Activated naive CD8-positive, alpha-beta T cell treated with anti-CD3 and anti-CD28 coated beads, Interleukin-2, amount 50 U/mL, for 16 hours (primary cell): ENCODE measurements around the gene TSPYL2.
A peak's percentile ranks its signal among the peaks of the same experiment; 100 is the strongest.

ENCODE experiments used
- DNase-seq: peaks from one replicate; pipeline ENCODE4 v3.0.0-alpha.2; 2020; ENCODE audit warnings: low read depth, low spot score

Gene TSPYL2

DNA sequence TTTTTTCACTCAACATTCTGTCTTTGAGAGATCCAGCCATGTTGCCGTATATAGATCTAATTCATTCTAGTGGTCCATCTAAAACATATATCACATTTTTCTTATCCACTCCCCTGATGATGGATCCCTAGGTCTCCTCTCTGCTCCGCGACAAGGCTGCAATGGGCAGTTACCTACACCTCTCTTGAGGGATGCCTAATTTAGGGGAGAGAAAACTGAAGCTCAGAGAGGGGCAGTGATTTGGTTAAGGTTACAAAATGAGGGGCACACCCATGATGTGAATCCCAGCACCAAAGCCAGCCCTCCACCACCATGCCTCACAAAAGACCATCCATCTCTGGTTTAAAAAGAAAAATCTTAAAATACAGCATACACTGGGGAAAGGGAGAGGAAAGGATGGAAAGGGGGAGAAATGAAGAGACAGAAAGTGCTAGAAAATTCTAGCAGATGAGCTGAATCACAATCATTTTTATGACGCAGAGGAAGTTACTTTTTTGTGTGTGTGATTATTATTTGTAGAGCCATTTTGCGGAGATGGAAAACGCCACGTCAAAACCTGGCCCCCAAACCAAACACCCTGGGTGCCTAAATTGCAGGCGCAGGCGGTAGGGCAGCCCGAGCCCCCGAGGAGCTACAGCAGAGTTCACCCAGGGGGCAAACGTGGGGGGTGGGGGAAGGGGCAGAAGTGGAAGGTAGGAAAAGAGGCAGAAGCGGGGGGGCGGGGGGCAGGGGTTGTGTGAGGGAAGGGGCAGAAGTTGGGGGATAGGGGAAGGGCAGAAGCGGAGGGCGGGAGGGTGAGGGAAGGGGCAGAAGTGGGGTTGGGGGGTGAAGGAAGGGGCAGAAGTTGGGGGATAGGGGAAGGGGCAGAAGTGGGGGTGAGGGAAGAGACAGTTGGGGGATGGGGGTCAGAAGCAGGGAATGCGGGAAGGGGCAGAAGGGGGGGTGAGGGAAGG lies 1.3 kb upstream of the TSPYL2 start:
- DNase-seq, result no peak

DNA sequence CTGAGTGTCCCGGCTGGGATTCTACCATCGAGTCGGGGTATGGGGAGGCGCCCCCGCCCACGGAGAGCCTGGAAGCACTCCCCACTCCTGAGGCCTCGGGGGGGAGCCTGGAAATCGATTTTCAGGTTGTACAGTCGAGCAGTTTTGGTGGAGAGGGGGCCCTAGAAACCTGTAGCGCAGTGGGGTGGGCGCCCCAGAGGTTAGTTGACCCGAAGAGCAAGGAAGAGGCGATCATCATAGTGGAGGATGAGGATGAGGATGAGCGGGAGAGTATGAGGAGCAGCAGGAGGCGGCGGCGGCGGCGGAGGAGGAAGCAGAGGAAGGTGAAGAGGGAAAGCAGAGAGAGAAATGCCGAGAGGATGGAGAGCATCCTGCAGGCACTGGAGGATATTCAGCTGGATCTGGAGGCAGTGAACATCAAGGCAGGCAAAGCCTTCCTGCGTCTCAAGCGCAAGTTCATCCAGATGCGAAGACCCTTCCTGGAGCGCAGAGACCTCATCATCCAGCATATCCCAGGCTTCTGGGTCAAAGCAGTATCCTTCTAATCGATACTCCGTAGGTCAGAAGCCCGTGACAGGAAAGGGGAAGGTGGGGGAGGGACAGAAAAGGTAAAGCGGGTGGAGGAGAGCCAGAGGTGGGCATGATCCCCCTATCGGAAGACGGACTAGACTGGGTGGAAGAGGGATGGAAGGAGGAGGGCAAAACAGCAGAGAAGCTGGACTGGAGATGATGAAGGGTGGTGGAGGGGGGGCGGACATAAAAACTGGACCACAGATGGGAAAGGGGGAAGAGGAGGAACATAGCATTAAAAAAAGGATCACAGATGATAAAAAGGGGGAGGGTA lies 828 bp downstream of the TSPYL2 start:
- DNase-seq, result no peak

DNA sequence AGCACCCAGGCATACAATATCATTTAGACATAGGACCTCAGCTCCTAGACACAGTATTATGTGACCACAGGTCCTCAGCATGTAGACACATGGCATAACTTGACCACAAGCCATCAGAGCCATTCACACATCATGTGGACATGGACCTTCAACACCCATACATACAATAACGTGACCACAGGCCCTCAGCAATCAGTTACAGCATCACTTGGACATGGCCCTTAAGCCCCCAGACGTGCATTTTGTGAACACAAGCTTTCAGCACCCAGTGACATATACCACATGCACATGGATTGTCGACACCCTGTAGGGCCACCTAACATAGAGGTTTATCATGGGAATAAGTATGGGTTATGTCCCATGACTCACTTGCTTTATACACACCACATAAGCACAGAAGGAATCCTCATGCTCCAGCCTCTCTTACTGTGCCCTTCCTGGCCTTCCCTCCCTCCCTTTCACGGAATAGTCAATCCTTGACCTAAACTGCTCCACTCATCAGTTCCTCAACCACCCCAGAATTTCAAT lies 1.9 kb downstream of the TSPYL2 start:
- no peak for DNase-seq

DNA sequence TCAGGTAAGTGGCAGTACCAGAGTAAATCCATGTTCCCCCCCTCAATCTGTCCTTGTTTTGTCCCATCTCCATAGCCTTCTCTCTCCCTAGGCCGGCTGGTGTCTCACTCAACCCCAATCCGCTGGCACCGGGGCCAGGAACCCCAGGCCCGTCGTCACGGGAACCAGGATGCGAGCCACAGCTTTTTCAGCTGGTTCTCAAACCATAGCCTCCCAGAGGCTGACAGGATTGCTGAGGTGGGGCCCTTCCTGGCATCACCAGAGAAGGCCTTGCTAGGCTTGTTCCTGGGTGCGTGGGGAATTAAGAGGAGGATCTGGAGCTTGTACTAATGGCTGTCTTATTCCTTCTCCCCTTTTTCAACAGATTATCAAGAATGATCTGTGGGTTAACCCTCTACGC lies 2.7 kb downstream of the TSPYL2 start:
- no peak for DNase-seq

- no peak for DNase-seq
These were observed 3.6 kb downstream of the TSPYL2 start for GRCh38 chrX:53085661-53086229.

GRCh38 chrX:53086464-53086863 lies 4.3 kb downstream of the TSPYL2 start:
- DNase-seq, result no peak

DNA sequence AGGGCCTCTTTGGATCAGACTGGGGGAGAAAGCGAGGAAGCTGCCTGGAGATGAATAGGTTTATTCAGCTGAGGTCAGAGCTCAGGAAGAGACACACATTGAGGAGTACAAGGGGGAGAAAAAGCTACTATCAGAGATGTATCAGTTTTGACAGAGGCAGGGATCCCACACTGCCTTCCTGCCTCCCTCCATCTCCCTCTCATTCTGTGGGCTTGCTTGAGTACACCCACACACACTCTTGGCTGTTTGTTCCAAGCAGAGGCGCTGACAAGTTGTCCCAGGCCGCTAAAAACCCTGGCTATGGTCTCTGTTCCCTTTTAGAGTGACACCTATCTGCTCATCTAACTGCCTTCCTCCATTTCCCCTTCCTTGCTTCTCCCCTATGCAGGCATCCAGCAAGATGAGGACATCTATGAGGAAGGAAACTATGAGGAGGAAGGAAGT lies 5.2 kb downstream of the TSPYL2 start:
- DNase-seq, result no peak

DNA sequence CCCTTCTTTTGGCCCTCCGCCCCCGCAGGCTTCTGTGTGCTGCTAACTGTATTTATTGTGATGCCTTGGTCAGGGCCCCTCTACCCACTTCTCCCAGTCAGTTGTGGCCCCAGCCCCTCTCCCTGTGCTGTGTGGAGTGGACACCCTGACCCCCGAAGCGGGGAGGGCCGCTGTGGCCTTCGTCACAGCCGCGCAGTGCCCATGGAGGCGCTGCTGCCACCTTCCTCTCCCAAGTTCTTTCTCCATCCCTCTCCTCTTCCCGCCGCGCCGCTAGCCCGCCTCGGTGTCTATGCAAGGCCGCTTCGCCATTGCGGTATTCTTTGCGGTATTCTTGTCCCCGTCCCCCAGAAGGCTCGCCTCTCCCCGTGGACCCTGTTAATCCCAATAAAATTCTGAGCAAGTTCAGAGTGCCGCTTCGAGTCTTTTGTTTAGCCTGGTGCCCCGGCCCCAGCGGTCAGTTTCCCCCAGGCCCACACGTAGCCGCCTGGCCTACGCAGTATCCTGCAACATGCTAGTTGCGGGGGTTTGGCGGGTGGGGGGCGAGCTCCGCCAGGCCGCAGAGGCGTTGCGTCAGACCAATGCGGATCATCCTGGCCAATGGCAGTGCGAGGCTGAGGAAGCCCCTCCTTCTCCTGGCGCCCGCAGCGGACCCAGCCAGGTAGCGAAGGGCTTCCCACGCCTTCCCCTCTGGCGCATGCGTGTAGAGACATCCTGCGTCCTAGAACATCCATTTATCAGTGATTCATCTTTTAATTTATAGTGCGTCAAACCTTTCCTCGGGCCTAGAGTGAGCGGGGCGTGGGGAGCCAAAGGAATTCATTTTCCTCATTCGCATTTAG lies 6.2 kb downstream of the TSPYL2 start:
- DNase-seq, result peak; percentile 59

DNA sequence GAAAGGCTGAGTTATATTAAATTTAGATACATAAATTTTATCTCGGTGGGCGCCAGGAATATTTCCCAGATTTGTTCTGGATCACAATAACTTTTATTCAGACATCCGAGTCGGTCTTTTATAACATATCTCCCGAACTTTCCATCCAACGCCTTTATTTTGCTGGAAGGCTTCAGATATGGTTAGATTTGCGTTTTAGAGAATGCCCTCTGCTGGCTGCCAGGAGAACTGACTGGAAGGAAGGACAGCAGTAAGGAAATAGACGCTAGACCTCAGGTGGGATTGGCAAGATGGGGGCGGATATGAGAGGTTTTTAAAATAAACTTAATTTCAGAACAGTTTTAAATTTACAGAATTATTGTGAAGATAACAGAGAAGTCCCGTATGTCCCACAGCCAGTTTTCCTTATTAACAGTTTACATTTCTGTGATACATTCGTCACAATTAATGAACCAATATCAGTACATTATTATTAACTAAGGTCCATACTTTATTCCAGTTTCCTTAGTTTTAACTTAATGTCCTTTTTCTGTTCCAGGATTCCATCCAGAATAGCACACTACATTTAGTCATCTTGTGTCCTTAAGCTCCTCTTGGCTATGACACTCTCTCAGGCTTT lies 7.2 kb downstream of the TSPYL2 start:
- DNase-seq, result no peak

GRCh38 chrX:53089925-53090324 lies 7.8 kb downstream of the TSPYL2 start:
- no peak for DNase-seq

- DNase-seq, result no peak
These were observed 9.2 kb downstream of the TSPYL2 start for GRCh38 chrX:53091354-53091753.

DNA sequence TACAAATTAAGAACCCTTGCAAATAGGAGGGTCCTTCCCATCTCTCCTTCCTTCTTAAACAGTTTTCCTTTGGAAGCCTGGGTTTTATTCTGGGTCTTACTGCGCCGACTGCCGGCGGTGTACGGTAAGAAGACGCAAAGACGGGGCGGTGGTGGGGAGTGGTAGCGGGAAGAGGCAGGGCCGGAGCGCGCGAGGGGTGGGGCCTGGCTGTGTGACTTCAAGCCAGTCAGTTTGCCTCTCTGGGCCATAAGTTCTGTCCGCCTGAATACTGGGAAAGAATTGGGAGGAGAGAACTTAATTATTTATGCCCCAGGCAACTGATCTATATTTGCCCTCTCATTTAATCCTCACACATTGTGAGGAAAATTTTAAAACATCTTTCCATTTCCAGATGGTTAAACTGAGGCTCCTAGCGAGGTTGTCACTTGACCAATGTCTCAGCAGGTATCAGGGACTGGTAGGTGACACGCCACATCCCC lies 11.0 kb downstream of the TSPYL2 start:
- peak; percentile 48 for DNase-seq

GRCh38 chrX:53093748-53094581 lies 11.8 kb downstream of the TSPYL2 start, which contains the start of gene KANTR:
Gene KANTR, plus strand, starts transcription at chrX:53094142. Its CDS starts 30,131 bp downstream, at chrX:53124273.
- DNase-seq, result peak; percentile 54

GRCh38 chrX:53094582-53094905 lies 12.4 kb downstream of the TSPYL2 start:
- DNase-seq, result no peak

- DNase-seq, result no peak
These were observed 13.6 kb downstream of the TSPYL2 start for GRCh38 chrX:53095796-53096195.

DNA sequence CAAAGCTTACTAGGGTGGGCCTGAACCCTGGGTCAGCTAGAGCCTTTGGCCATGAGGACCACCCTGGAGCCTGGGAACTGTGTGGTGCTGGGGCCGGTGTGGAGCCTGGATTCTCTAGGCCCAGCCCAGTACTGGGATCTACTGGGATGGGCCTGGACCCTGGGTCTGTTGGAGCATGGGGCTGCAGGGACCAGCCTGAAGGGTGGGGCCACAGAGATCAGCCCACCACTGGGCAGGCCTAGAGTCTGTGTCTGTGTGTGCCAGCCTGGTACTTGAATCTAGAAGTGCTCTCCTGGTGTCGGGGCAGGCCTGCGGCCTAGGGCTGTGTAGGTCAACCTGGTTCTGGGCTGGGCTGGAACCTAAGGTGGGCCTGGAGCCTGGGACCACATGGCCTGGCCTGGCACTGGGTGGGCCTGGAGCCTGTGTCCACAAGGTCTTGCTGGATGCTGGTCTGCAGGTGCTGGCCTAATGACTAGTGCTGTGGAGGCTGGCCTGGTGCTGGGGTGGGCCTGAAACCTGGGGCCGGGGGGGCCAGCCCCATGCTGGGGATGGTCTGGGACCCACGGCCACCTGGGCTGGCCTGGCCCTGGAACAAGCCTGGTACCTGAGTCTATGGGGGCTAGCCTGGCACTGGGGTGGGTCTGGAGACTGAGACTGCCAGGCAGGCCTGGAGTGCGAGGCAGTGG lies 32.8 kb downstream of the TSPYL2 start:
- DNase-seq, result no peak

DNA sequence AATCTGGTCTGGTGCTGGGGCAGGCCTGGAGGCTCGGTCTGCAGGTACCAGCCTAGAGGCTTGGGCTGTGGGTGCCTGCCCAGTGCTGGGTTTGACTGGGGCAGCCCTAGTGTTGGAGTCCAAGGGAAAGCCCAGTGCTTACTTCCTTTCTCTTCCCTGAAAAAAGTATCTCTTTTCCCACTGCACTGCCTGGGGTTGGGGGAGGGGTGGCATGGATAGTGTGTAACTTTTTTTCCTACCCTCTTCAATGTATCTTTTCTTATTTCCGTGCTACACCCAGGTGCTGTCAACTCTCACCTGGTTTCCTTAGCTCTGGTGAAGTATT lies 33.3 kb downstream of the TSPYL2 start:
- DNase-seq, result no peak

GRCh38 chrX:53116101-53116500 lies 33.9 kb downstream of the TSPYL2 start:
- no peak for DNase-seq

GRCh38 chrX:53122013-53122412 lies 39.8 kb downstream of the TSPYL2 start:
- DNase-seq, result no peak
